Hippocampal formation (tissue), 2 donors: ENCODE results near the gene SHISA4.
"Not testable (repeated sequence)": the region's sequence is repeated elsewhere in the genome, so short reads cannot be mapped to it uniquely, and the experiment has no call there.

ENCODE experiments used
- DNase-seq, 2 donors: peaks; one replicate each; lab custom pipeline; 2025; lab: John Stamatoyannopoulos, UW

SHISA4 gene

DNA sequence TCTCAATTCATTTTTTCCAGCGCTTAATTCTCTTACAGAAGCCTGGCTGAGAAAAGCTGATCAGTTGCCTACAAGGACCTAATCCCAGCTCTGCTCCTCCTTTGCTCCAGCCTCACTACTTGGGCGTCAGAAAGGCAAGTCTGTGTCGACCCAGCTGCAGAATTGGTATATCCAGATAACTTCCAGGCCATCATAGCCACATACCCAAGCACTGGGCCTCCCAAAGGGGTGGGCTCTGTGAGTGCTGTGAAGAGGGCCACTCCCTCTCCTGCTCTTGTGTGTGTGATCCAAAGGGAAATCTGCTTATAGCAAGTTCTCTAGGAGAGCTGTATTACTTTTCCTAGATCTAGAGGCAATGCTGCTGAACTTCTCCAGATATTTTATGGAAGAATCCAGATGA, 39.6 kb downstream of the SHISA4 start:
- no peak for DNase-seq

DNA sequence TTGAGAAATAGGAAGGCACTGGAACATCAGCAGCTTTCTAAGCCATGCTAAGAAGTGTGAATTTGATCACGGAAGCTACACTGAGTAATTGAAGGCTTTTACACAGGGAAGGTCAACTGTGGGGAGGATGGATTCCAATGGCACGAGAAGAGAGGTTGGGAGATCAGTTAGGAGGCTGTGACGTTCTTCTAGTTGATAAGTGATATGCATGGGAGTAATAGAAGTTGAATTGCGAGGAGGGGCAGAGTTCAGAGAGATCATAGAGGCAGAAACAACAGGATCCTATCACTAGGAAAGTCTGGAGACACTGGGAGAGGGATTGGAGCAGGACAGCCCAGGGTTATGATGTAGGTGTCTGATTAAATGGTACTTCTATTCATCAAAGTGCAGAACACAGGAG, 41.4 kb downstream of the SHISA4 start:
- no peak for DNase-seq

DNA sequence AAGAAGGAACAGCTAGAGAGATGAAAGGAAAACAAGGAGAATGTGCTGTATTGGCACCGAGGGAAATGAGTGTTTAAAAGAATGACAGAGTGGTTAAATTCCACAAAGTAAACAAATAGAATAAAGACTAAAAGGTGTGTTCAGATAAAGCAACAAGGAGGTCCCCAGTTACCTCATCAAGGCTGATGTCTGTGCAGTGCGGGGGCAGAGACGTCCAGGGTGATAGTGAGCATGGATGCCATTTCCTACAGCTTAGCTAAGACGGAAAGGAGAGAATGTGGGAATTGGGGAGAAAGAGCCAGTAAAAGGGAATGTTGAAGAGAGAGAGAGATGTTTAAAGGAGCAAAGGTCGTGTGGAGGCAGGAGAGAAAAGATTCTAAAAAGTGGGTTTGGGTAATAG, 42.1 kb downstream of the SHISA4 start:
- DNase-seq, result no peak

- no peak for DNase-seq
Observed at GRCh38 chr1:201933840-201934430, 45.2 kb downstream of the SHISA4 start.

- no peak for DNase-seq
Observed at GRCh38 chr1:201937624-201938213, 49.0 kb downstream of the SHISA4 start.

- DNase-seq, result no peak
Observed at GRCh38 chr1:201938440-201939035, 49.8 kb downstream of the SHISA4 start.

DNA sequence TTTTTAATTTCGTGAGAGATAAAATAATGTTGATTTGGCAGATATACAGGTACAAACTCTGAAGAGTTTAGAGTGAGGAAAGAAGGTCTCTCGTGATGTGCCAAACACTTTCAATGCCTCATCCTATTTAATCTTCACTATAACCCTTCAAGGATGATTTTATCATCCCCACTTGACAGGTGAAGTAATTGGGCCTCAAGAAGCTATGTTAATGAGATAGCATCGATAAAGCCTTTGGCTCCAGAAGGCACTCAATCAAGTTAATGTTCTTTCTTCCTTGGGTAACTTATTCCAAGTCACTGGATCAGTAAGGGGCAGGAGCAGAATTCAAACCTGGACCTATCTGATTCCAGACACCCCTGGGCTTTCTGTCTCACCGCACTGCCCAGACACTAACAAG, 50.5 kb downstream of the SHISA4 start:
- DNase-seq, result no peak

DNA sequence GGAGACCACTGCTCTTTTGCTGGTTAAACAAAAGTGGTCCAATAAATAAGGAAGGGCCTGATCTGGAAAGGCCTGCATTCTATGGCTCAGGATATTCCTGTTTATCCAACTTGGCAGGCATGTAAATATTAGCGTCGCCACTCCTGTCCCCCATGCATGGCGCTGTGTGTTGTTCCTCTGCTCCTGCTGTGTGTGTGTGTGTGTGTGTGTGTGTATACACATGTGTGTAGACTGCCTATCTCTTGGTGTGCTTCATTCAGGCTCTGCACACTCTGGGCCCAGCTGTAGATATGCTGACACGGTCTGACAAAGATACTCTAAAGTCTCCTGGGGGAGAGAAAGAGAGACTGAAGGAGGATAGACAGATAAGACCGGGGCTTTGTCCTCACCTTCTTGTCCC, 50.9 kb downstream of the SHISA4 start:
- DNase-seq, result no peak

GRCh38 chr1:201940316-201940715, 51.6 kb downstream of the SHISA4 start:
- DNase-seq, result not testable (repeated sequence)

DNA sequence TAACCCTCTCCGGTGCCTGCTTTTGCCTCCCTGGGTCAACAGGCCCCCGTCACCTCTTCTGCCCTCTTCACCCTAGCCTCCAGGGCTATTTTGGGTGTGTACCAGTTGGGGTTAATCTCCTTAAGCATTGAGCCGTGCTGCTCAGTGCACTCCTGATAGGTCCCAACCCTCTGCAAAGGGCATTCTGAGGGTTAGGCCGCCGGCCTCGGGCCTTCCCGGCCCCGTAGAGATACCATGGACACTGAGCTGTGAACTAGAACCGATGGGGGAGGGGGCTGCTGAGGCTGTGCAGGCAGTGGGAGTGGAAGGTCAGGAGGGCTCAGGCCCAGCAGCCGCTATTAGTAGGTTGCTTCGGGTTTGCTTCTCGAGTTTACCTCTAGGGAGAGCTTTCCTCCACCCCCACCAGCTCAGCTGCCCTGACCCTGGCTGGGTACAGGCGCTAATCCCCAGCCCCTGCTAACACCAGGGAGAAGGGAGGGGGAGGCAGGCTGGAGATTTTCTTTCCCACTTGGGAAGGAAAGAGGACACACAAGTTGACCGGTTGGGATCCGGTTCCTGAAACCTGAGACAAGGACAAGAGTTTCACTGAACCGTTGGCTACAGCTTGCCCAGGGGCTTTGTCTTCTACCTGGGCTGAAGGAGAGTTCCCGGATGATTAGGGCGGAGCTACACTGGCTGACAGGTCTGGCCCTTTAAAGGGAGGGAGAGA, 52.9 kb downstream of the SHISA4 start:
- no peak for DNase-seq

- no peak for DNase-seq
Observed at GRCh38 chr1:201942129-201942495, 53.4 kb downstream of the SHISA4 start.
